ENCODE measurements around the gene UAP1L1. TPM values are rescaled to one million over a fixed set of nuclear protein-coding genes. Genes with fewer than 3 reads are reported as not detected.

Gene UAP1L1
- total and polyA plus RNA-seq, 2 of the 4 experiments (the other 2 are of a cell fraction): 2.3 to 9.8 TPM

DNA sequence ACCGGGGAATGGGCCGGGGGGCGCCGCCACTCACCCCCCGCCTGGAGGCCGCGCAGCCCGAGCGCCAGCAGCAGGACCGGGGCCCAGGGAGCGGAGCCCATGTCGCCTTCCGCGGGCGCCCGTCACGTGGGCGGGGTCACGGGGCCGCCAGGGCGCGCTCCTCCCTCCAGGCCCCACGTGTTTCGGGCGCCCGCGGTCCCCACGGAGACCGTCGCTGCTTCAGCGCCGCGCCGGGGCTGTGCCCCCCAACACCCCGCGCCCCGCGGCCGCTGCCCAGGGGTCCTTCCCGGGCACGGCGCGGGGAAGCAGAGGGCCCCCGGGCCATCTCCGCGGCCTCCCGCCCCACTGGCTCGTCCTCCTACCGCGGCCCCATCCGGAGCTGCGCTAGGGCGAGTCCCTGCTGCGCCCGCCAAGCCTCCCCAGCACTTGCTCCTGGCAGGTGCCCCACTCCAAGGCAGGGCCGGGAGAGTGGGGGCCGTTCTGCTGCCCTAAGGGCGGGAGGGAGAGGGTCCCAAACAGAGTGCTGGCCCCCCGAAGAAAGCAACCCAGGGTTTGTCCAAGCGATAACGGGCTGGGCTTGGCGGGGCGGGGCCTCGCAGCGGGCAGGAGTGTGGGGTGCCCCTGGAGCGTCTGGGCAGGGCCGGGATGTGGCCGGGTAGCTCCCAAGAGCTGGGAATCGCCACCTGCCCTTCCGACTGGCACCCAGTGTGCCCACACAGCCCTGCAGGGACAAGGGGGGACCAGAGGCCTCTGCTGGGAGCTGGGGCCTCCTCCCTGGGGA, 37.5 kb downstream of the UAP1L1 start, which contains the start of gene DPP7:
Gene DPP7 (minus strand): TSS at position 121 of the 781 bp plus-strand sequence. CDS start 20 bp downstream, at position 101.
- Histone ChIP-seq H3K27ac (ENCODE audit: insufficient read depth, low read length) (peak within 1 kb of the TSS; percentile 18; the same call in 1 of the 2 replicates), H3K27me3 (ENCODE audit: control insufficient read depth, insufficient read depth, low read length) (no peaks in the 10 kb centered on the region), H2BK15ac (ENCODE audit: low read depth, low read length) (no peak within 1 kb of the TSS), H3K9ac (ENCODE audit: low read depth, low read length) (peak within 1 kb of the TSS; percentile 29; the same call in 1 of the 2 replicates), H2AFZ (replicated peaks; ENCODE audit: low read length, poor library complexity) (peak within 1 kb of the TSS; percentile 86), H3K36me3 (ENCODE audit: control insufficient read depth, insufficient read depth, low read length) (peaks cover 23% of the 10 kb centered on the region), H3K18ac (ENCODE audit: low read depth, low read length) (no peak within 1 kb of the TSS), H3K9me1 (ENCODE audit: insufficient read depth, low read length) (no peaks in the 10 kb centered on the region), H2BK5ac (ENCODE audit: low read depth, low read length, poor library complexity, severe bottlenecking) (no peak within 1 kb of the TSS), H2AK9ac (replicated peaks; ENCODE audit: low read depth, low read length, poor library complexity) (peak within 1 kb of the TSS; percentile 78), H3K56ac (ENCODE audit: extremely low read depth, insufficient read depth, low read length) (no peak within 1 kb of the TSS), H3K23ac (ENCODE audit: low read depth, low read length) (0 out of 2 replicates have a peak within 1 kb of the TSS, but pooled peaks have one; percentile 66), H3K4me1 (ENCODE audit: control insufficient read depth, insufficient read depth, low read length) (peaks cover 6% of the 10 kb centered on the region), H2AK5ac (ENCODE audit: low read depth, low read length) (peak within 1 kb of the TSS; percentile 59; the same call in 1 of the 2 replicates), H3K9me3 (ENCODE audit: control insufficient read depth, insufficient read depth, low read length) (no peaks in the 10 kb centered on the region), H4K91ac (ENCODE audit: insufficient read depth, low read depth, low read length) (no peak within 1 kb of the TSS), H4K8ac (ENCODE audit: low read depth in 2 of 2, low read length in 2 of 2) (peak within 1 kb of the TSS; percentile 60 to 64; a peak in 3 of 4 replicates), H3K4me2 (ENCODE audit: low read depth, low read length) (peak within 1 kb of the TSS; percentile 86), H3K14ac (replicated peaks; ENCODE audit: low read depth, low read length) (no peak within 1 kb of the TSS), H2BK20ac (ENCODE audit: low read depth, low read length) (no peak within 1 kb of the TSS), H4K5ac (ENCODE audit: low read depth, low read length) (no peak within 1 kb of the TSS), H4K20me1 (ENCODE audit: insufficient read depth, low read length) (no peaks in the 10 kb centered on the region), H3K4ac (ENCODE audit: low read depth, low read length) (no peak within 1 kb of the TSS), H2BK120ac (ENCODE audit: low read depth, low read length) (no peak within 1 kb of the TSS), H3K4me3 (ENCODE audit: insufficient read depth, low read depth, low read length) (peak within 1 kb of the TSS; percentile 49), H3K79me1 (ENCODE audit: low read depth in 1 of 2, low read length in 2 of 2) (0 out of 4 replicates have a peak, but pooled peaks cover 0 to 3% of the 10 kb centered on the region in 2 experiments)
- peak; percentile 16 for DNase-seq
- ChIA-PET CTCF (interaction anchor here (1.1 kb wide), 1 partner anchor 122 kb away, joined by 3 read pairs; no protein-coding TSS in a partner anchor), POLR2A (ENCODE audit: unreplicated experiment) (no interaction called here)
- intact Hi-C loops (cut with micrococcal nuclease): no loop called here
- dilution Hi-C loops (cut with HindIII; ENCODE audit: low sequenced_read_pairs, unreplicated experiment): no loop called here
- in situ Hi-C loops (cut with MboI; ENCODE audit: low sequenced_read_pairs): no loop called here
- 14% methylated on average over 54 of the region's 70 CpGs; no CpG with 5 or more reads in 1 of the 2 experiments for WGBS, 2 experiments (ENCODE audit: extremely low coverage in 2 of 2, insufficient read length in 1 of 2)
- TF ChIP-seq USF2 (IDR thresholded peaks at IDR 0.05; ENCODE audit: low read depth, low read length) (peak; percentile 98), NFE2L2 (IDR thresholded peaks at IDR 0.05; ENCODE audit: low read depth, low read length) (no peak), MAZ (IDR thresholded peaks at IDR 0.05; ENCODE audit: borderline replicate concordance, low read depth, low read length) (0 out of 2 replicates have a peak, but pooled peaks have one; percentile 23), POLR2A (IDR thresholded peaks at IDR 0.05; ENCODE audit: low read depth, low read length) (no peak), FOS (IDR thresholded peaks at IDR 0.05; ENCODE audit: low read depth, low read length) (no peak), MXI1 (IDR thresholded peaks at IDR 0.05; ENCODE audit: borderline replicate concordance, low read depth, low read length) (peak; percentile 84; the same call in 1 of the 2 replicates), BHLHE40 (IDR thresholded peaks at IDR 0.05; ENCODE audit: low read depth, low read length) (peak; percentile 41; the same call in 1 of the 2 replicates)
- TF ChIP-seq, protein P1, sequence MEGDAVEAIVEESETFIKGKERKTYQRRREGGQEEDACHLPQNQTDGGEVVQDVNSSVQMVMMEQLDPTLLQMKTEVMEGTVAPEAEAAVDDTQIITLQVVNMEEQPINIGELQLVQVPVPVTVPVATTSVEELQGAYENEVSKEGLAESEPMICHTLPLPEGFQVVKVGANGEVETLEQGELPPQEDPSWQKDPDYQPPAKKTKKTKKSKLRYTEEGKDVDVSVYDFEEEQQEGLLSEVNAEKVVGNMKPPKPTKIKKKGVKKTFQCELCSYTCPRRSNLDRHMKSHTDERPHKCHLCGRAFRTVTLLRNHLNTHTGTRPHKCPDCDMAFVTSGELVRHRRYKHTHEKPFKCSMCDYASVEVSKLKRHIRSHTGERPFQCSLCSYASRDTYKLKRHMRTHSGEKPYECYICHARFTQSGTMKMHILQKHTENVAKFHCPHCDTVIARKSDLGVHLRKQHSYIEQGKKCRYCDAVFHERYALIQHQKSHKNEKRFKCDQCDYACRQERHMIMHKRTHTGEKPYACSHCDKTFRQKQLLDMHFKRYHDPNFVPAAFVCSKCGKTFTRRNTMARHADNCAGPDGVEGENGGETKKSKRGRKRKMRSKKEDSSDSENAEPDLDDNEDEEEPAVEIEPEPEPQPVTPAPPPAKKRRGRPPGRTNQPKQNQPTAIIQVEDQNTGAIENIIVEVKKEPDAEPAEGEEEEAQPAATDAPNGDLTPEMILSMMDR (conservative IDR thresholded peaks at IDR 0.05; ENCODE audit: low read depth, low read length): no peak
- TF ChIP-seq, protein P2, sequence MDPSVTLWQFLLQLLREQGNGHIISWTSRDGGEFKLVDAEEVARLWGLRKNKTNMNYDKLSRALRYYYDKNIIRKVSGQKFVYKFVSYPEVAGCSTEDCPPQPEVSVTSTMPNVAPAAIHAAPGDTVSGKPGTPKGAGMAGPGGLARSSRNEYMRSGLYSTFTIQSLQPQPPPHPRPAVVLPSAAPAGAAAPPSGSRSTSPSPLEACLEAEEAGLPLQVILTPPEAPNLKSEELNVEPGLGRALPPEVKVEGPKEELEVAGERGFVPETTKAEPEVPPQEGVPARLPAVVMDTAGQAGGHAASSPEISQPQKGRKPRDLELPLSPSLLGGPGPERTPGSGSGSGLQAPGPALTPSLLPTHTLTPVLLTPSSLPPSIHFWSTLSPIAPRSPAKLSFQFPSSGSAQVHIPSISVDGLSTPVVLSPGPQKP (IDR thresholded peaks at IDR 0.05; ENCODE audit: borderline replicate concordance, low read depth, low read length): no peak
- ATAC-seq (ENCODE audit: low read depth): peak; percentile 91
- BruUV-seq (replicated peaks): no TSS peak
